ENCODE measurements around the gene EFL1.

- TF ChIP-seq, protein P1, sequence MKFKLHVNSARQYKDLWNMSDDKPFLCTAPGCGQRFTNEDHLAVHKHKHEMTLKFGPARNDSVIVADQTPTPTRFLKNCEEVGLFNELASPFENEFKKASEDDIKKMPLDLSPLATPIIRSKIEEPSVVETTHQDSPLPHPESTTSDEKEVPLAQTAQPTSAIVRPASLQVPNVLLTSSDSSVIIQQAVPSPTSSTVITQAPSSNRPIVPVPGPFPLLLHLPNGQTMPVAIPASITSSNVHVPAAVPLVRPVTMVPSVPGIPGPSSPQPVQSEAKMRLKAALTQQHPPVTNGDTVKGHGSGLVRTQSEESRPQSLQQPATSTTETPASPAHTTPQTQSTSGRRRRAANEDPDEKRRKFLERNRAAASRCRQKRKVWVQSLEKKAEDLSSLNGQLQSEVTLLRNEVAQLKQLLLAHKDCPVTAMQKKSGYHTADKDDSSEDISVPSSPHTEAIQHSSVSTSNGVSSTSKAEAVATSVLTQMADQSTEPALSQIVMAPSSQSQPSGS (IDR thresholded peaks at IDR 0.05; ENCODE audit: low read length) = no peak
- TF ChIP-seq JUND (IDR thresholded peaks at IDR 0.05; ENCODE audit: low read length) = no peak
- TF ChIP-seq POLR2AphosphoS5 (IDR thresholded peaks at IDR 0.05; ENCODE audit: low read depth, low read length) = no peak
- no peak for TF ChIP-seq POLR2A (IDR thresholded peaks at IDR 0.05; ENCODE audit: control extremely low read depth in 1 of 2, low read depth in 2 of 2, low read length in 2 of 2)
These were observed 103.7 kb downstream of the EFL1 start for GRCh38 chr15:82158811-82159210.
